Esophagus squamous epithelium (tissue), 4 donors: ENCODE results near the gene PBX4.

Experiments used
- POLR2A ChIP-seq, 4 donors: fragments of 450-650 bp; IDR thresholded peaks; one replicate each; pipeline ENCODE4 v1.6.1; 2017; ENCODE audit warnings: antibody characterized with exemption in 4 of 4, mild to moderate bottlenecking in 4 of 4, moderate library complexity in 3 of 4
- TF ChIP-seq, protein P1 (sequence below), 6 experiments: fragments of 450-650 bp in 4 of 6; fragments of 200-600 bp in 2 of 6; sonication (generic) in 2 of 6; IDR thresholded peaks; one replicate each; pipeline ENCODE4 v1.5.1; 2016 to 2019; ENCODE audit warnings: antibody characterized with exemption in 6 of 6, mild to moderate bottlenecking in 4 of 6, moderate library complexity in 4 of 6

- no peak for TF ChIP-seq POLR2A (IDR thresholded peaks at IDR 0.05)
- TF ChIP-seq, protein P1, sequence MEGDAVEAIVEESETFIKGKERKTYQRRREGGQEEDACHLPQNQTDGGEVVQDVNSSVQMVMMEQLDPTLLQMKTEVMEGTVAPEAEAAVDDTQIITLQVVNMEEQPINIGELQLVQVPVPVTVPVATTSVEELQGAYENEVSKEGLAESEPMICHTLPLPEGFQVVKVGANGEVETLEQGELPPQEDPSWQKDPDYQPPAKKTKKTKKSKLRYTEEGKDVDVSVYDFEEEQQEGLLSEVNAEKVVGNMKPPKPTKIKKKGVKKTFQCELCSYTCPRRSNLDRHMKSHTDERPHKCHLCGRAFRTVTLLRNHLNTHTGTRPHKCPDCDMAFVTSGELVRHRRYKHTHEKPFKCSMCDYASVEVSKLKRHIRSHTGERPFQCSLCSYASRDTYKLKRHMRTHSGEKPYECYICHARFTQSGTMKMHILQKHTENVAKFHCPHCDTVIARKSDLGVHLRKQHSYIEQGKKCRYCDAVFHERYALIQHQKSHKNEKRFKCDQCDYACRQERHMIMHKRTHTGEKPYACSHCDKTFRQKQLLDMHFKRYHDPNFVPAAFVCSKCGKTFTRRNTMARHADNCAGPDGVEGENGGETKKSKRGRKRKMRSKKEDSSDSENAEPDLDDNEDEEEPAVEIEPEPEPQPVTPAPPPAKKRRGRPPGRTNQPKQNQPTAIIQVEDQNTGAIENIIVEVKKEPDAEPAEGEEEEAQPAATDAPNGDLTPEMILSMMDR (IDR thresholded peaks at IDR 0.05) = no peak
These were observed 40.2 kb downstream of the PBX4 start for GRCh38 chr19:19578252-19578651.
